Immature natural killer cell (primary cell): ENCODE results near the gene TLE4. TPM values are rescaled to one million over a fixed set of nuclear protein-coding genes. Genes with fewer than 3 reads are reported as not detected.

ENCODE experiments used
- DNase-seq, 3 donors: peaks; one replicate each; pipeline ENCODE4 v3.0.0; 2022; ENCODE audit warnings: mixed read lengths in 1 of 3
- H3K27ac Mint-ChIP-seq, 6 donors: one replicate each; pipeline ENCODE4 v1.8.0; 2020; ENCODE audit warnings: mixed read lengths in 6 of 6, mild to moderate bottlenecking in 5 of 6, inconsistent platforms in 4 of 6, moderate library complexity in 3 of 6
- H3K27me3 Mint-ChIP-seq, 3 donors: one replicate each; pipeline ENCODE4 v1.8.0; 2020 to 2021; ENCODE audit warnings: low read depth in 3 of 3, mild to moderate bottlenecking in 3 of 3, mixed read lengths in 3 of 3, moderate library complexity in 3 of 3, inconsistent platforms in 1 of 3
- H3K36me3 Mint-ChIP-seq, 3 donors: one replicate each; pipeline ENCODE4 v1.8.0; 2020; ENCODE audit warnings: mixed read lengths in 3 of 3, inconsistent platforms in 2 of 3, mild to moderate bottlenecking in 2 of 3
- H3K4me1 Mint-ChIP-seq, 2 donors: one replicate each; pipeline ENCODE4 v1.8.0; 2020; ENCODE audit warnings: inconsistent platforms in 2 of 2, mild to moderate bottlenecking in 2 of 2, mixed read lengths in 2 of 2, moderate library complexity in 1 of 2
- H3K4me3 Mint-ChIP-seq, 5 donors: one replicate each; pipeline ENCODE4 v1.8.0; 2020; ENCODE audit warnings: mild to moderate bottlenecking in 5 of 5, mixed read lengths in 5 of 5, inconsistent platforms in 3 of 5, moderate library complexity in 3 of 5
- H3K9me3 Mint-ChIP-seq, 6 donors: one replicate each; pipeline ENCODE4 v1.8.0; 2020; ENCODE audit warnings: mild to moderate bottlenecking in 6 of 6, mixed read lengths in 6 of 6, inconsistent platforms in 4 of 6, moderate library complexity in 3 of 6
- polyA plus RNA-seq, 3 donors: library from polyadenylated mRNA; unstranded; fragments of 300-500 nt; fragmentation: Illumina TruSeq; gene quantifications; one replicate each; pipeline ENCODE4 v1.2.3, GENCODE V29; 2021

TLE4 gene
- polyA plus RNA-seq, 3 donors from 2014 or later, result 38.0 to 41.4 (median 38.1) TPM

- Mint-ChIP-seq H3K27ac (peak overlapping the region; percentile 91 to 98 (median 93)), H3K9me3 (peaks cover 0 to 3% (median 0%) of the 10 kb centered on the region in 6 donors), H3K4me1 (peaks cover 59 to 71% of the 10 kb centered on the region in 2 donors), H3K27me3 (peaks cover 11 to 25% (median 13%) of the 10 kb centered on the region in 3 donors), H3K36me3 (peaks cover 0 to 5% (median 0%) of the 10 kb centered on the region in 3 donors), H3K4me3 (peak overlapping the region; percentile 91 to 98 (median 93))
- DNase-seq, result no peak
Observed at GRCh38 chr9:79574781-79575180, 3.0 kb downstream of the TLE4 start.

- Mint-ChIP-seq H3K36me3 (peaks cover 0 to 11% (median 6%) of the 10 kb centered on the region in 3 donors), H3K27ac (peak overlapping the region; percentile 9 to 63 (median 55)), H3K4me1 (peaks cover 60 to 71% of the 10 kb centered on the region in 2 donors), H3K27me3 (peaks cover 11 to 18% (median 11%) of the 10 kb centered on the region in 3 donors), H3K9me3 (peaks cover 0 to 3% (median 0%) of the 10 kb centered on the region in 6 donors), H3K4me3 (peak overlapping the region; percentile 7 to 57 (median 43))
- no peak for DNase-seq
Observed at GRCh38 chr9:79575547-79575946, 3.8 kb downstream of the TLE4 start.

DNA sequence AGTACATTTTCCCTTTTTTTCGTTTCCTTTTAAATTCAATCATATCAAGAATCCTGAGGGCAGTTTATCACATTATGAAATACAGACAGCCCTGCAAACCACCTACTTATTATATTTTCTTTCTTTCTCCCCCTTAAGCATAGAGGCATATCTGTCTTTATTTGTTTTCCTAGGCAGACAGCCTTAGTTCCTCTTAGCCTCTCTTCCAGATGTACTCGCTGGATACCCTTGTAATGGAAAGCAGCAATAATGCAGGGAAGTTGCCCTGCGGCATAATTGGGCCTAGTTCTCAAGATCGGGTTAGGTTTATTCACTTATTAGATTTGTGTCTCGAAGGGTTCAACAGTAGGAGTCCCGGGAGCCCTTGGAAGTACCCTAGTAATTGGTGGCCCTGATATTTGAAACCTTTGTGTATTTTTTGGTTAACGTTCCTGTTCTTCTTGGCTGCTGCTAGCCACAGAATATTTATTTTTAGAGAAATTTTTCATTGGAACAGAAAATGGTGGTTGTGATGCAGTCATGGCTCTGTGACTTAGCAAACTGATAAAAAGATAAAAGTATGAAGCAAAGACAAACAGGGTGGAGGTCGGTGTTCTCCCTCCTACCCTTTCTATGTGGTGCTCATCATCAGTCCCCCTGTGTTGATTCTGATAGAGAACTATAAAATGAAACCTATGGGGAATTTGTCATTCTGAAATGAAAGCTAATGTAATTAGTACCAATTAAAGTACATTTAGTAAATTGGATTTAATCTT lies 6.4 kb downstream of the TLE4 start:
- peaks cover 0 to 15% (median 7%) of the 10 kb centered on the region in 3 donors for H3K36me3 Mint-ChIP-seq
- H3K27ac Mint-ChIP-seq, result peak overlapping the region in 5 of 6 donors; percentile 2 to 67 (median 51)
- peak overlapping the region in 1 of 5 donors; percentile 18 for H3K4me3 Mint-ChIP-seq
- H3K27me3 Mint-ChIP-seq, result peaks cover 10 to 13% (median 11%) of the 10 kb centered on the region in 3 donors
- H3K9me3 Mint-ChIP-seq, result peaks cover 0 to 3% (median 0%) of the 10 kb centered on the region in 6 donors
- no peak for DNase-seq
- H3K4me1 Mint-ChIP-seq, result peaks cover 86 to 96% of the 10 kb centered on the region in 2 donors

DNA sequence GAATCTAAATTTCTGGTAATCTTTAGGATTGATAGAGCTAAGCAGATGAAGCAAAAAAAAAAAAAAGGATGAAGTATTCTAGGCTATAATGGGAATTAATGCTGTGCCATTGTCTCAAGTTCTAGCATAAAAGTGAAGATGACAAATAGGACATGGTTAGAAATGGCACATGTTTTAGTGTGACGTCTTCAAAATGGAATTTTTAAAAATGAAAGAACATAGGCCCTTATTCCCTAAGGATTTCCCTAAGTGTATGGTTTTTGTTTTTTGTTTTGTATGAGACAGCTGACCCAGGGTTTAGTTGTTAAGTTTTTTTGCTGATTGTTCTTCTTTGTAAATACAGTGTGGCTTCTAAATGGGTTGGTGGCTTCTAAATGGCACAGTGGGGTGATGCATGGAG lies 7.1 kb downstream of the TLE4 start:
- H3K36me3 Mint-ChIP-seq, result peaks cover 0 to 15% (median 7%) of the 10 kb centered on the region in 3 donors
- peaks cover 3 to 6% (median 5%) of the 10 kb centered on the region in 3 donors for H3K27me3 Mint-ChIP-seq
- H3K4me3 Mint-ChIP-seq, result no peak overlapping the region
- DNase-seq, result no peak
- H3K9me3 Mint-ChIP-seq, result no peaks in the 10 kb centered on the region
- H3K27ac Mint-ChIP-seq, result peak overlapping the region in 4 of 6 donors; percentile 0 to 52 (median 22)
- peaks cover 88 to 99% of the 10 kb centered on the region in 2 donors for H3K4me1 Mint-ChIP-seq

DNA sequence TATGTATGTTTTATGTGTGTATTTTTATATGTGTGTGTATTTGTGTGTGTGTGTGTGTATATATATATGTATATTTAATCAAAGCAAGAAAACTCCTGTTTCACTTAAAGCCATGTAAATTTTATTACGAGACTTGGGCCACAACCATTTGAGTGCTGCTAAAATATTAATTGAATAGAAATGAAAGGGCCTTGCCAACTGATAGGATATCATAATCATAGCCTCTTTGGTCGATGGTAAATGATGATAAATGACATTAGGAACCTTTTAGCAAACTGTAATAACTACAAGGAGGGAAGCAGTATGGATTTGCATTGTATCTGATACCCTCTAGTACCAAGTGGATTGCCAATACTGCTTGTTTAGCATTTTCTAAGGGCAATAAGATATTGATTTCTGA lies 7.9 kb downstream of the TLE4 start:
- Mint-ChIP-seq H3K4me1 (peaks cover 88 to 99% of the 10 kb centered on the region in 2 donors), H3K4me3 (no peak overlapping the region), H3K27me3 (peaks cover 0 to 3% (median 0%) of the 10 kb centered on the region in 3 donors), H3K36me3 (peaks cover 0 to 15% (median 7%) of the 10 kb centered on the region in 3 donors), H3K9me3 (no peaks in the 10 kb centered on the region), H3K27ac (peak overlapping the region in 1 of 6 donors; percentile 6)
- DNase-seq, result no peak

- DNase-seq, result no peak
- Mint-ChIP-seq H3K27ac (peak overlapping the region in 4 of 6 donors; percentile 8 to 67 (median 31)), H3K27me3 (peaks cover 0 to 3% (median 0%) of the 10 kb centered on the region in 3 donors), H3K36me3 (peaks cover 0 to 15% (median 7%) of the 10 kb centered on the region in 3 donors), H3K4me3 (no peak overlapping the region), H3K9me3 (no peaks in the 10 kb centered on the region), H3K4me1 (peaks cover 88 to 99% of the 10 kb centered on the region in 2 donors)
Observed at GRCh38 chr9:79580055-79580454, 8.3 kb downstream of the TLE4 start.

DNA sequence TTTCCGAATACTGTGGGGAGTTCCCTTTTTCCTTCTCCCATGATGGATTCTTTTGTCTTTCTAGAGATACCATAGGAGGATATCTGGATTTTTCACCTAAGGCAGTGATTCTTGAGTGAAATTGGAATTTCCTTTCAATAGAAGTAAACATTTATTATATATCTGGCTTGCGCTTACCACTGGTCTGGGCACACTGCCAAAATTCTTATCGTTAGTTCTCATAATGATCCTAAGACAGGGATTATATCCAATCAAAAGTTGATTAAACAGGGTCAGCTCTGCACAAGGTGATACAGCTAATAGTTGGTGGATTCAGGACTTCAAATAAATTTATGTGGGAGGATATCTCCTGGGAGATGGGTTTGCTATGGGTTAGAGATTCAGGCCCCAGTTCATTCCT lies 9.6 kb downstream of the TLE4 start:
- peaks cover 0 to 3% (median 0%) of the 10 kb centered on the region in 3 donors for H3K27me3 Mint-ChIP-seq
- H3K36me3 Mint-ChIP-seq, result peaks cover 0 to 10% (median 7%) of the 10 kb centered on the region in 3 donors
- peak overlapping the region; percentile 37 to 79 (median 67) for H3K27ac Mint-ChIP-seq
- H3K4me1 Mint-ChIP-seq, result peaks cover 84 to 99% of the 10 kb centered on the region in 2 donors
- H3K4me3 Mint-ChIP-seq, result peak overlapping the region in 3 of 5 donors; percentile 44 to 55 (median 50)
- H3K9me3 Mint-ChIP-seq, result no peaks in the 10 kb centered on the region
- no peak for DNase-seq

- DNase-seq, result peak in 1 of 3 donors; percentile 10
- peaks cover 0 to 10% (median 7%) of the 10 kb centered on the region in 3 donors for H3K36me3 Mint-ChIP-seq
- no peaks in the 10 kb centered on the region for H3K9me3 Mint-ChIP-seq
- peak overlapping the region; percentile 18 to 55 (median 50) for H3K4me3 Mint-ChIP-seq
- H3K27ac Mint-ChIP-seq, result peak overlapping the region; percentile 43 to 79 (median 67)
- H3K4me1 Mint-ChIP-seq, result peaks cover 83 to 97% of the 10 kb centered on the region in 2 donors
- no peaks in the 10 kb centered on the region for H3K27me3 Mint-ChIP-seq
Observed at GRCh38 chr9:79581794-79582193, 10.0 kb downstream of the TLE4 start.

DNA sequence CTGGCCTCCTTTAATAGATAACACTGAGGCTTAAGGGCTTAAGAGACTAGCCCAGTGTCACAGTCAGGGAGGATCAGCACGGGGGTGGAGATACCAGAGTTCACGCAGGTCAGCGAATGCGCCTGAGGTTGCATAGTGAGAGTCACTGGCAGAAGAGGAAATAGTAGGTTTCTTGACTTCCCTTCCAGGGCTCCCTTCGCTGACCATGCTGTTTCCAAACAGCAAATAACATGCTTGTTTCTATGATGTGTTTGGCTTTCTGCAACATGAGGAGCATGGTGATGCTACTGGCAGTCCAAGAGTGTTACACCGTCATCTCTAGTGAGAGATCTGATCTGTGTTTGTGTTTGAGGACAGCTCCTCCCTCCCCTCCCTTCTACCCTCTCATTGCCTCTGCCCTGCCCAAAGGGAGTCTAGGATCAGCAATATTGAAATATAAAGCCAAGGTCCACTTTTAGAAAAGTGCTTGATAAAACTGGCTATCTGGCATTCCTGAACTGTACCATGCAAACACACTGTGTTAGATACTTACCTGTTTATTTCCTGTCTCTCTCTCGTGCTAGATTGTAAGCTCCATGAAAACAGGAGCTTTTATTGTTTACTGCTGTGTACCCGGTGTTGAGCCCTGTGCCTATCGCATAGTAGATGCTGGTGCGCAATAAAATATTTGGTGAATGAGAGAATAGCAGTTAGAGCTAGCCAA lies 12.3 kb downstream of the TLE4 start:
- Mint-ChIP-seq H3K36me3 (peaks cover 6 to 21% (median 11%) of the 10 kb centered on the region in 3 donors), H3K27me3 (peaks cover 0 to 5% (median 0%) of the 10 kb centered on the region in 3 donors), H3K9me3 (no peaks in the 10 kb centered on the region), H3K4me3 (peak overlapping the region; percentile 41 to 68 (median 51)), H3K4me1 (peaks cover 76 to 93% of the 10 kb centered on the region in 2 donors), H3K27ac (peak overlapping the region; percentile 14 to 77 (median 54))
- peak; percentile 64 to 68 (median 65) for DNase-seq

GRCh38 chr9:79584655-79584982 lies 12.9 kb downstream of the TLE4 start:
- Mint-ChIP-seq H3K4me3 (peak overlapping the region in 3 of 5 donors; percentile 20 to 68 (median 41)), H3K27ac (peak overlapping the region; percentile 14 to 77 (median 44)), H3K4me1 (peaks cover 79 to 93% of the 10 kb centered on the region in 2 donors), H3K27me3 (peaks cover 0 to 5% (median 0%) of the 10 kb centered on the region in 3 donors), H3K9me3 (no peaks in the 10 kb centered on the region), H3K36me3 (peaks cover 6 to 21% (median 11%) of the 10 kb centered on the region in 3 donors)
- DNase-seq, result no peak

- Mint-ChIP-seq H3K4me1 (peaks cover 77 to 93% of the 10 kb centered on the region in 2 donors), H3K27ac (peak overlapping the region in 1 of 6 donors; percentile 36), H3K9me3 (no peaks in the 10 kb centered on the region), H3K27me3 (peaks cover 5 to 13% (median 6%) of the 10 kb centered on the region in 3 donors), H3K4me3 (peak overlapping the region in 1 of 5 donors; percentile 3), H3K36me3 (peaks cover 6 to 11% (median 11%) of the 10 kb centered on the region in 3 donors)
- no peak for DNase-seq
Observed at GRCh38 chr9:79588488-79589223, 16.9 kb downstream of the TLE4 start.

DNA sequence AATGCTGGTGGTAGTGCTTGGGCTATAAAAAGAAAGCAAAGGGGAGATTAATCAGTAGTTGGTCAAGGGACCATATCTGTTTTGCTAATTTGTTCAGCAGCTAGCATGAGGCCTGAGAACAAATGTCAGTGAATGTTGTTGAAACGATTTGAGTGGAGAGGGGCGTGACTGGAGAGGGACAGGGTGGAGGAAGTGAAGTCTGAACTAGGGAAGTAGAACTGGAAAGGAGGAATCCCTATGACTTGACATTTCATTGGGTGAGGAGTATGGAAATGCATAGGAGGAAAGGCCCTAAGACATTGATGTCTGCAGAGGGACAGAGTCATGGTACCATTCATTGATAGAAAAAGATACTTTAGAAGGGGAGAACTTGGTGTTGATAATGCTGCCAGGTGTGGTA lies 19.7 kb downstream of the TLE4 start:
- no peaks in the 10 kb centered on the region for H3K9me3 Mint-ChIP-seq
- peaks cover 5 to 13% (median 6%) of the 10 kb centered on the region in 3 donors for H3K27me3 Mint-ChIP-seq
- H3K4me3 Mint-ChIP-seq, result peak overlapping the region in 1 of 5 donors; percentile 5
- peaks cover 6 to 12% (median 11%) of the 10 kb centered on the region in 3 donors for H3K36me3 Mint-ChIP-seq
- H3K4me1 Mint-ChIP-seq, result peaks cover 76 to 87% of the 10 kb centered on the region in 2 donors
- H3K27ac Mint-ChIP-seq, result peak overlapping the region in 3 of 6 donors; percentile 27 to 50 (median 47)
- no peak for DNase-seq
